Epithelial cell of alveolus of lung (primary cell): ENCODE results near the gene STK32B. TPM values are rescaled to one million over a fixed set of nuclear protein-coding genes. Genes with fewer than 3 reads are reported as not detected.

ENCODE experiments used
- total RNA-seq: library from RNA; depleted of rRNA; stranded (reverse); fragments of >200 nt; gene quantifications from 2 replicates; pipeline ENCODE4 v1.2.1, GENCODE V29; 2015

The STK32B gene
- total RNA-seq, result 0.52 and 1.4 TPM in 2 replicates

DNA sequence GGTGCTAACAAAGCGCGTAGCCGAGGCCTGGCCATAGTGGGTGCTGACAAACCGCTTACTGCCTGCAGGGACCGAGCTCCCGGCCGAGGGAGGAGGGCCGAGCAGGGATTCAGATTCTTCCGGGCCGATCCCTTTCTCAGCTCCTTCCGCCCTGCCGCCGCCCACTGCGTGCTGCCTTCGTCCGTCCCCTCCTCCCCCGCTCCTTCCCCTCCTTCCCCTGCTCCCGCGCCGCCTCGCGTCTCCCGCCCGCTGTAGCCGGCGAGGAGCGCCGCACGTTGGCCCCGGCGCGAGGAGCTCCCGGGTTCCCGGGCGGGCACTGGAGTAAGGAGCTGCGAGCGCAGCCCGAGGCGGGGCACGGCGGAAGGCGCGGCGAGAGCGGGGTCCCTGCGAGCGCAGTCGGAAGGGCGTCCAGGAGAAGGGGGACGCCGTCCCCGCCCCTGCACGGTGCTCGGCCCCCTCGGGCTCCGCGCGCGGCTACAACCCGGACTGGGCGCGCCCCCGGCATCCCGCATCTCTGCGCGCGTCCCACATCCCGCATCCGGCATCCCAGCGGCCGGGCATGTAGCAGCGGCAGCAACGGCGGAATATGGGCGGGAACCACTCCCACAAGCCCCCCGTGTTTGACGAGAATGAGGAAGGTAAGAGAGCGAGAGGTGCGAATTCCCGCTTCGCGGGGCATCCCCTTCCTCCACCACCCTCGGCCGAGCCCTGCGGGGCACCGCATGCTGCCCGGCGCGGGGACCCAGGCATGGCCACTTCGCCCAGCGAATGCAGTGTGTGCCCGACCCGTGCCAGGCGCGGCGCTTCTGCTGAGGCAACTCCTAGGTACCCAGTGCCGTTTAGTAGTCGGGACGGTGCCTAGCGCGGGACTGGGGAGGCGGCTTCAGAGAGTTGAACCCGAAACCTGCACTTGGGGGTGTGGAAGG is at the start of gene STK32B:
Gene STK32B, plus strand, starts transcription at position 203 of the 926 bp plus-strand sequence.

DNA sequence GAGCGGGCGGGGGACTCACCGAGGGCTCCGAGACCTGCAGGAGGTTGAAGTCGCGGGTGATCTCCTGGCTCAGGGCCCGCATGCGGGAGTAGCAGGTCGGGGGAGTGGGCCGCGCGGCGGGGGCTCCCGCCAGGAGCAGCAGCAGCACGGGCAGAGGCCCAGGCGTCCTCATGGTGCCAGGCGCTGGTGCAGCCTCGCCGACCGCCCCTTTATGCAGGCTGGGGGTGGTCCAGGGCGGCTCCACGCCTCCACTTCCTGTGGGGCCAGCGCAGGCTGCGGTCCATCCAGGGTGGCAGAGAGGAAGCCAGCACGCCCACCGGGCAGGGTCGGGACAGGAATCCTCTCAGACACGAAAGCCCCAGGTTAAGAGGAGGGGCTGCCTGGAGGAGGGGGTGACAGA is 32.0 kb upstream of the STK32B start, which contains the start of gene CYTL1:
Gene CYTL1, minus strand, starts transcription at position 185 of the 400 bp plus-strand sequence. Its CDS starts 13 bp downstream, at position 172.

Other genes with a start within 250 kb of the STK32B start
- gene MSX1, start 191.8 kb upstream of the STK32B start, total RNA-seq, result 1.2 and 2.2 TPM in 2 replicates
- gene CYTL1, start 32.0 kb upstream of the STK32B start, total RNA-seq, result 2.2 and 3.4 TPM in 2 replicates